Left kidney (tissue), 8 donors: ENCODE results near the gene MTRFR. TPM values are rescaled to one million over a fixed set of nuclear protein-coding genes. Genes with fewer than 3 reads are reported as not detected.
"Not testable (repeated sequence)": the region's sequence is repeated elsewhere in the genome, so short reads cannot be mapped to it uniquely, and the experiment has no call there.

Experiments
- DNase-seq: peaks from one replicate; pipeline ENCODE4 v3.0.0-alpha.2; 2013
- long read RNA-seq, 8 donors: transcript quantifications; one replicate each; lab custom pipeline, GENCODE V29; 2026
- polyA plus RNA-seq: library from polyadenylated mRNA; unstranded; fragments of 120-200 nt; gene quantifications from one replicate; pipeline ENCODE4 v1.2.1, GENCODE V29; 2013; ENCODE audit not compliant: insufficient read length

Gene MTRFR
- 23.2 TPM for polyA plus RNA-seq
- long read RNA-seq, donor 1, transcript C12orf65-201 (3 exons, 2,073 nt), result major isoform, 20 of 379 reads
- long read RNA-seq, donor 1, partial matches to known transcripts, result 350 of 379 reads
- long read RNA-seq, donor 1, other reads (novel, unspliced or antisense), result 5 of 379 reads
- long read RNA-seq, donor 2, transcript C12orf65-201 (3 exons, 2,073 nt), result major isoform, 19 of 288 reads
- long read RNA-seq, donor 2, partial matches to known transcripts, result 251 of 288 reads
- long read RNA-seq, donor 2, other reads (novel, unspliced or antisense), result 14 of 288 reads
- long read RNA-seq, donor 3, transcript C12orf65-201 (3 exons, 2,073 nt), result major isoform, 16 of 203 reads
- long read RNA-seq, donor 3, partial matches to known transcripts, result 44 of 203 reads
- long read RNA-seq, donor 3, other reads (novel, unspliced or antisense), result 140 of 203 reads
- long read RNA-seq, donor 4, partial matches to known transcripts, result 0 of 2 reads
- long read RNA-seq, donor 4, other reads (novel, unspliced or antisense), result 0 of 2 reads
- long read RNA-seq, donor 5, transcript C12orf65-201 (3 exons, 2,073 nt), result major isoform, 19 of 436 reads
- long read RNA-seq, donor 5, partial matches to known transcripts, result 395 of 436 reads
- long read RNA-seq, donor 5, other reads (novel, unspliced or antisense), result 20 of 436 reads
- long read RNA-seq, donor 6, transcript C12orf65-204 (2 exons, 1,326 nt), result minor isoform, 5 of 35 reads
- long read RNA-seq, donor 6, transcript C12orf65-201 (3 exons, 2,073 nt), result major isoform, 22 of 35 reads
- long read RNA-seq, donor 6, partial matches to known transcripts, result 8 of 35 reads
- long read RNA-seq, donor 6, other reads (novel, unspliced or antisense), result 0 of 35 reads
- long read RNA-seq, donor 7, transcript C12orf65-201 (3 exons, 2,073 nt), result major isoform, 11 of 15 reads
- long read RNA-seq, donor 7, partial matches to known transcripts, result 0 of 15 reads
- long read RNA-seq, donor 7, other reads (novel, unspliced or antisense), result 0 of 15 reads
- long read RNA-seq, donor 8, transcript C12orf65-201 (3 exons, 2,073 nt), result major isoform, 5 of 127 reads
- long read RNA-seq, donor 8, partial matches to known transcripts, result 20 of 127 reads
- long read RNA-seq, donor 8, other reads (novel, unspliced or antisense), result 102 of 127 reads

GRCh38 chr12:123232807-123233504 lies at the start of gene MTRFR, which contains the start of gene MPHOSPH9:
Gene MTRFR (plus strand): TSS chr12:123233436. CDS start chr12:123253675, 20,239 bp downstream.
Gene MPHOSPH9 (minus strand): TSS chr12:123233141. CDS start chr12:123230364, 2,777 bp downstream.
- peak; percentile 100 for DNase-seq

GRCh38 chr12:123187637-123188036 lies 45.6 kb upstream of the MTRFR start:
- no peak for DNase-seq

- DNase-seq, result no peak
These were observed 33.3 kb upstream of the MTRFR start for GRCh38 chr12:123199936-123200335.

- DNase-seq, result no peak
These were observed 32.8 kb upstream of the MTRFR start for GRCh38 chr12:123200414-123200813.

- DNase-seq, result not testable (repeated sequence)
These were observed 26.4 kb upstream of the MTRFR start for GRCh38 chr12:123206794-123207193.

- not testable (repeated sequence) for DNase-seq
These were observed 25.4 kb upstream of the MTRFR start for GRCh38 chr12:123207815-123208214.

- DNase-seq, result no peak
These were observed 10.0 kb upstream of the MTRFR start for GRCh38 chr12:123223241-123223668.

GRCh38 chr12:123225443-123225842 lies 7.8 kb upstream of the MTRFR start:
- no peak for DNase-seq

- no peak for DNase-seq
These were observed 5.5 kb upstream of the MTRFR start for GRCh38 chr12:123227581-123228258.

- DNase-seq, result no peak
These were observed 4.2 kb upstream of the MTRFR start for GRCh38 chr12:123229051-123229450.

- DNase-seq, result no peak
These were observed 1.3 kb upstream of the MTRFR start for GRCh38 chr12:123231931-123232330.

GRCh38 chr12:123232472-123232806 lies 797 bp upstream of the MTRFR start:
- no peak for DNase-seq

GRCh38 chr12:123233505-123234308 lies 471 bp downstream of the MTRFR start:
- no peak for DNase-seq

- DNase-seq, result no peak
These were observed 4.6 kb downstream of the MTRFR start for GRCh38 chr12:123237646-123238329.

- no peak for DNase-seq
These were observed 5.1 kb downstream of the MTRFR start for GRCh38 chr12:123238330-123238682.

GRCh38 chr12:123238961-123239360 lies 5.7 kb downstream of the MTRFR start:
- no peak for DNase-seq

- DNase-seq, result peak; percentile 81
These were observed 9.1 kb downstream of the MTRFR start for GRCh38 chr12:123242116-123242904.

GRCh38 chr12:123243671-123244262 lies 10.5 kb downstream of the MTRFR start:
- no peak for DNase-seq
